Transverse colon (tissue), 4 donors: ENCODE data around the gene CSNK1D.

Source experiments
- POLR2A ChIP-seq: fragments of 450-650 bp; IDR thresholded peaks from one replicate; pipeline ENCODE4 v1.6.1; 2016; ENCODE audit warnings: antibody characterized with exemption, mild to moderate bottlenecking, moderate library complexity
- POLR2AphosphoS5 ChIP-seq, 3 donors: sonication (generic); formaldehyde crosslinking; IDR thresholded peaks; one replicate each; pipeline ENCODE4 v1.6.1; 2016; ENCODE audit warnings: antibody characterized with exemption in 3 of 3
- TF ChIP-seq, protein P1 (sequence below), 5 experiments: fragments of 200-600 bp in 3 of 5; fragments of 450-650 bp in 2 of 5; sonication (generic) in 3 of 5; IDR thresholded peaks; 1 replicate in 2 of 5; 2 replicates in 3 of 5; pipeline ENCODE4 v1.5.1; 2016 to 2017; ENCODE audit warnings: antibody characterized with exemption in 5 of 5, inconsistent platforms in 3 of 5, mild to moderate bottlenecking in 2 of 5, moderate library complexity in 1 of 5

- TF ChIP-seq, protein P1, sequence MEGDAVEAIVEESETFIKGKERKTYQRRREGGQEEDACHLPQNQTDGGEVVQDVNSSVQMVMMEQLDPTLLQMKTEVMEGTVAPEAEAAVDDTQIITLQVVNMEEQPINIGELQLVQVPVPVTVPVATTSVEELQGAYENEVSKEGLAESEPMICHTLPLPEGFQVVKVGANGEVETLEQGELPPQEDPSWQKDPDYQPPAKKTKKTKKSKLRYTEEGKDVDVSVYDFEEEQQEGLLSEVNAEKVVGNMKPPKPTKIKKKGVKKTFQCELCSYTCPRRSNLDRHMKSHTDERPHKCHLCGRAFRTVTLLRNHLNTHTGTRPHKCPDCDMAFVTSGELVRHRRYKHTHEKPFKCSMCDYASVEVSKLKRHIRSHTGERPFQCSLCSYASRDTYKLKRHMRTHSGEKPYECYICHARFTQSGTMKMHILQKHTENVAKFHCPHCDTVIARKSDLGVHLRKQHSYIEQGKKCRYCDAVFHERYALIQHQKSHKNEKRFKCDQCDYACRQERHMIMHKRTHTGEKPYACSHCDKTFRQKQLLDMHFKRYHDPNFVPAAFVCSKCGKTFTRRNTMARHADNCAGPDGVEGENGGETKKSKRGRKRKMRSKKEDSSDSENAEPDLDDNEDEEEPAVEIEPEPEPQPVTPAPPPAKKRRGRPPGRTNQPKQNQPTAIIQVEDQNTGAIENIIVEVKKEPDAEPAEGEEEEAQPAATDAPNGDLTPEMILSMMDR (IDR thresholded peaks at IDR 0.05), result no peak
- TF ChIP-seq POLR2AphosphoS5 (IDR thresholded peaks at IDR 0.05) (peak; percentile 5 to 90 (median 16)), POLR2A (peak; percentile 32)
Observed at GRCh38 chr17:82228842-82229697, 44.4 kb downstream of the CSNK1D start, which contains the start of gene SLC16A3.
